ENCODE measurements around the gene NT5DC3. TPM values are rescaled to one million over a fixed set of nuclear protein-coding genes. Genes with fewer than 3 reads are reported as not detected.

Gene NT5DC3
- total RNA-seq, 2 donors from 2014 or later = 24.2 to 28.3 TPM

DNA sequence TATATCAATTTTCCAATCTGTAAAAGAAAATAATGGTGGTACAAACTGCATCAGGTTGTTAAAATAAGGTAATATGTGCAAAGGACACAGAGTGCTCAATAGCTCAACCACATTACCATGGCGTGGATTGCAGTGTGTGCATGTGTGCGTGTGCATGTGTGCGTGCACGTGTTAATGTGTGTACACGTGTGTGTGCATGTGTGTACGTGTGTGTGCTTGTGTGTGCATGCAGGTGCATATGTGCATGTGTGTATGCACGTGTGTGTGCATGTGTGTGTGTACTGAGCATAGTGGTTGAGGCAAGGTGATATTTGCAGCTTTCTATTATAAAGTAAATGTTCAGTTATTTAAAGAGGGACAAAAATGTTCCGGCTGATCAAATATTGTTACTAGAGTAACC, 115.6 kb downstream of the NT5DC3 start:
- no peaks in the 10 kb centered on the region for H3K9me3 Mint-ChIP-seq
- Histone ChIP-seq H3K9ac (ENCODE audit: extremely low read depth, low read length, poor library complexity, severe bottlenecking) (no peak overlapping the region), H3K36me3 (ENCODE audit: control insufficient read depth, insufficient read depth, low read length) (no peaks in the 10 kb centered on the region), H3K9me3 (ENCODE audit: control insufficient read depth, low read length) (no peaks in the 10 kb centered on the region), H3K4me1 (ENCODE audit: control insufficient read depth, insufficient read depth, low read length) (no peaks in the 10 kb centered on the region), H3K27me3 (ENCODE audit: control insufficient read depth, insufficient read depth, low read length, poor library complexity, severe bottlenecking) (peaks cover 19% of the 10 kb centered on the region), H3K27ac (ENCODE audit: low read depth, low read length) (no peak overlapping the region), H3K4me3 (ENCODE audit: low read length) (no peak overlapping the region)
- no peaks in the 10 kb centered on the region for H3K36me3 Mint-ChIP-seq (ENCODE audit: low read depth)
- H3K4me1 Mint-ChIP-seq = no peaks in the 10 kb centered on the region
- TF ChIP-seq, protein P1, sequence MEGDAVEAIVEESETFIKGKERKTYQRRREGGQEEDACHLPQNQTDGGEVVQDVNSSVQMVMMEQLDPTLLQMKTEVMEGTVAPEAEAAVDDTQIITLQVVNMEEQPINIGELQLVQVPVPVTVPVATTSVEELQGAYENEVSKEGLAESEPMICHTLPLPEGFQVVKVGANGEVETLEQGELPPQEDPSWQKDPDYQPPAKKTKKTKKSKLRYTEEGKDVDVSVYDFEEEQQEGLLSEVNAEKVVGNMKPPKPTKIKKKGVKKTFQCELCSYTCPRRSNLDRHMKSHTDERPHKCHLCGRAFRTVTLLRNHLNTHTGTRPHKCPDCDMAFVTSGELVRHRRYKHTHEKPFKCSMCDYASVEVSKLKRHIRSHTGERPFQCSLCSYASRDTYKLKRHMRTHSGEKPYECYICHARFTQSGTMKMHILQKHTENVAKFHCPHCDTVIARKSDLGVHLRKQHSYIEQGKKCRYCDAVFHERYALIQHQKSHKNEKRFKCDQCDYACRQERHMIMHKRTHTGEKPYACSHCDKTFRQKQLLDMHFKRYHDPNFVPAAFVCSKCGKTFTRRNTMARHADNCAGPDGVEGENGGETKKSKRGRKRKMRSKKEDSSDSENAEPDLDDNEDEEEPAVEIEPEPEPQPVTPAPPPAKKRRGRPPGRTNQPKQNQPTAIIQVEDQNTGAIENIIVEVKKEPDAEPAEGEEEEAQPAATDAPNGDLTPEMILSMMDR (conservative IDR thresholded peaks at IDR 0.05) = no peak
- DNase-seq = no peak
- no peaks in the 10 kb centered on the region for H3K27me3 Mint-ChIP-seq (ENCODE audit: insufficient read depth)
- WGBS, 2 experiments (ENCODE audit: insufficient coverage in 1 of 2, insufficient read length in 1 of 2) = 95% methylated on average over 7 of the region's 8 CpGs; no CpG with 5 or more reads in 1 of the 2 experiments
- H3K4me3 Mint-ChIP-seq = no peak overlapping the region
- no peak overlapping the region for H3K27ac Mint-ChIP-seq

Other genes starting within 250 kb of the NT5DC3 start
- 1,000 to 10,000 TPM; 1,047 to 1,509 TPM for gene HSP90B1, start 89.2 kb upstream of the NT5DC3 start, total RNA-seq
- 10 to 100 TPM; 53.4 to 58.1 TPM for gene TDG, start 124.6 kb upstream of the NT5DC3 start, total RNA-seq
- 1 to 10 TPM in 1 of 2 donors, under 1 TPM in 1; 0.69 to 1.3 TPM for gene GLT8D2, start 209.0 kb upstream of the NT5DC3 start, total RNA-seq
- 1 to 10 TPM; 2.2 to 3.4 TPM for gene HCFC2, start 223.3 kb upstream of the NT5DC3 start, total RNA-seq

Data from endodermal cell (in vitro differentiated cells).